ENCODE results near the gene TDRD9.
"Not testable (repeated sequence)": the region's sequence is repeated elsewhere in the genome, so short reads cannot be mapped to it uniquely, and the experiment has no call there.

The TDRD9 gene

DNA sequence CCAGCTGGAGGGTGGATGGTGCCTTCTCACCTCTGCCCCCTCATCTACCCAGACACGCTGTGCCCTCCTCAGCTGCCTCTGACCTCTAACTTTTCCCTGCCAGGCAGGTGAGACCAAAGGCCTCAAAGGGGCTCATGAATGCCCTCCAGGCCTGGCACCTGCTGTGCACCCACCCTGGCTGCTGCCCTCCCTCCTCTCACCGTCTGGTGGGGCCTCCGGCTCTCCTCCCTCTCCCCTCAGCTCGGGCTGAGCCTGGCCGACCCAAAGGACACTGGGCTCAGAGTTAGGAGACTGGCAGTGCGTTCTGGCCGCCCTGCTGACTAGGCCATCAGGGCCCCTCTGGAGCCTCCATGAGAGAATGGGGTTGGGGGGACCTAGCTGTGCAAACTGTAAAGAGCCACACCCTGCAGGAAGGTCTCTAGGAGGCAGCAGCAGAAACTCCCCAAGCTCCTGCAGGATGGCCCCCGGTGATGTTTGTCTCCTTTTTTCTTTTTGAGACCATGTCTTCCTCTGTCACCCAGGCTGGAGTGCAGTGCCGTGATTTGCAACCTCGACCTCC is 40.6 kb upstream of the TDRD9 start:
- no peak overlapping the region for H3K27ac ChIP-seq
- DNase-seq (ENCODE audit: low spot score), result peak; percentile 56
- H3K4me3 ChIP-seq, result no peak overlapping the region
- TF ChIP-seq, protein P1, sequence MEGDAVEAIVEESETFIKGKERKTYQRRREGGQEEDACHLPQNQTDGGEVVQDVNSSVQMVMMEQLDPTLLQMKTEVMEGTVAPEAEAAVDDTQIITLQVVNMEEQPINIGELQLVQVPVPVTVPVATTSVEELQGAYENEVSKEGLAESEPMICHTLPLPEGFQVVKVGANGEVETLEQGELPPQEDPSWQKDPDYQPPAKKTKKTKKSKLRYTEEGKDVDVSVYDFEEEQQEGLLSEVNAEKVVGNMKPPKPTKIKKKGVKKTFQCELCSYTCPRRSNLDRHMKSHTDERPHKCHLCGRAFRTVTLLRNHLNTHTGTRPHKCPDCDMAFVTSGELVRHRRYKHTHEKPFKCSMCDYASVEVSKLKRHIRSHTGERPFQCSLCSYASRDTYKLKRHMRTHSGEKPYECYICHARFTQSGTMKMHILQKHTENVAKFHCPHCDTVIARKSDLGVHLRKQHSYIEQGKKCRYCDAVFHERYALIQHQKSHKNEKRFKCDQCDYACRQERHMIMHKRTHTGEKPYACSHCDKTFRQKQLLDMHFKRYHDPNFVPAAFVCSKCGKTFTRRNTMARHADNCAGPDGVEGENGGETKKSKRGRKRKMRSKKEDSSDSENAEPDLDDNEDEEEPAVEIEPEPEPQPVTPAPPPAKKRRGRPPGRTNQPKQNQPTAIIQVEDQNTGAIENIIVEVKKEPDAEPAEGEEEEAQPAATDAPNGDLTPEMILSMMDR (IDR thresholded peaks at IDR 0.05), result no peak

DNA sequence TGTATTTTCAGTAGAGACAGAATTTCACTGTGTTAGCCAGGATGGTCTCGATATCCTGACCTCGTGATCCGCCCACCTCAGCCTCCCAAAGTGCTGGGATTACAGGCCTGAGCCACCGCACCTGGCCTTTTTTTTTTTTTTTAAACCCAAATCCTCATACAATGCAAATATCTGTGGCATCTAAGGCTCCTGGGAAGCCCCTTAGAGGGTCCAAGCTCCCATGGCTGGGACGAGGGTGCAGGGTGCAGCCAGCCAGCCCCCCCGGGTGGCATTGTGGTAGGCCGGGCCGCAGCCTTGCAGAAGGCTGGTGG is 39.3 kb upstream of the TDRD9 start:
- not testable (repeated sequence) for H3K4me3 ChIP-seq; DNase-seq (ENCODE audit: low spot score); H3K27ac ChIP-seq

DNA sequence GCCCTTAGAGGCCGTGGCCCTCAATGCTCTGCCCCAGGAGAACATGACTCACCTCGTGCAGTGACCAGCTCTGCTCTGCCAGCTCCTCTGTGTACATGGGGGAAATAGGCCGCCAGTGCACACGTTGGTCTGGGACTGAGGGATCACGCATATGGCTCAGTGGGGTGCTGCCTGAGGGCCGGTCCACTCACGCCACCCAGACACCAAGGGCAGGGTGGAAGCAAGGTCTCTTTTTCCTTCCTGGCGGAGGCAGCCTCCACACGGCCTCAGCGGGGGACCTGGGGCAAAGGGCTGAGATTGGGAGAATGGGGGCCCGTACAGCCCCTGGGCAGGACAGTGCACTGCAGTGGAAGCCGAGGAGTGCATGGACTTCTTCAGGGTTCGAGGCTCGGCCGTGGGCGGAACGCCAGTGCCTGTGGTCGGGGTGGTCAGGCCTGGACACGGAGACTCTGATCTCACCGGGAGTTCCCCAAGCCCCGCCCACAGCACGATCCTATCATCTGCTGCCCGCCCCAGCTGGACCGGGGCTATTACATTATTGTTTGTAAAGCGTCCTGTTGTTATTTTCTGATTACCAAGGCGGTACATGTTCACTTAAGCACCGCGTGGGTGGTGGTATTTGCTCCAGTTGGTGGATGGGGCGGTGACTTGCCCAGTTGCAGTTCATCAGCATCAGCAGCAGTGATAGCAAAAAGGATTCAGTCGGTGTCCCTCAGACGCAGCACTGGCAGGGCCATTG is 38.8 kb upstream of the TDRD9 start:
- no peak overlapping the region for H3K4me3 ChIP-seq
- H3K27ac ChIP-seq, result no peak overlapping the region
- TF ChIP-seq, protein P1 (IDR thresholded peaks at IDR 0.05), result no peak
- DNase-seq (ENCODE audit: low spot score), result peak; percentile 71

DNA sequence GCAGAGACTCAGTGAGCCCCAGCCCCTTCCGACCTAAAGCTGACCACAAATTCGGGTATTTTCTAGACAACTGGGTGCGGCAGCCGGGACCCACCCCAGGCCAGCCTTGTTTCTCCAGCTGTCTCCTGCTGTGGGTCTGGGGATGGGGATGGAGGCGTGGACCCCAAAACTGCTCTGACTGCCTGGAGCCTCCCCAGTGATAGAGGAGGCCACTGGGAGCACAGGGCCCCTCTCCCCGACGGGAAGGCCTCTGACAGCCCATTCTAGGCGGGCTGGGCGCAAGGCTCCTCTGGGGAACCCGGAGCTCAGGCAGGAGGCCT is 38.2 kb upstream of the TDRD9 start:
- TF ChIP-seq, protein P1 (IDR thresholded peaks at IDR 0.05), result no peak
- Histone ChIP-seq H3K4me3 (no peak overlapping the region), H3K27ac (no peak overlapping the region)
- DNase-seq (ENCODE audit: low spot score), result peak; percentile 67

DNA sequence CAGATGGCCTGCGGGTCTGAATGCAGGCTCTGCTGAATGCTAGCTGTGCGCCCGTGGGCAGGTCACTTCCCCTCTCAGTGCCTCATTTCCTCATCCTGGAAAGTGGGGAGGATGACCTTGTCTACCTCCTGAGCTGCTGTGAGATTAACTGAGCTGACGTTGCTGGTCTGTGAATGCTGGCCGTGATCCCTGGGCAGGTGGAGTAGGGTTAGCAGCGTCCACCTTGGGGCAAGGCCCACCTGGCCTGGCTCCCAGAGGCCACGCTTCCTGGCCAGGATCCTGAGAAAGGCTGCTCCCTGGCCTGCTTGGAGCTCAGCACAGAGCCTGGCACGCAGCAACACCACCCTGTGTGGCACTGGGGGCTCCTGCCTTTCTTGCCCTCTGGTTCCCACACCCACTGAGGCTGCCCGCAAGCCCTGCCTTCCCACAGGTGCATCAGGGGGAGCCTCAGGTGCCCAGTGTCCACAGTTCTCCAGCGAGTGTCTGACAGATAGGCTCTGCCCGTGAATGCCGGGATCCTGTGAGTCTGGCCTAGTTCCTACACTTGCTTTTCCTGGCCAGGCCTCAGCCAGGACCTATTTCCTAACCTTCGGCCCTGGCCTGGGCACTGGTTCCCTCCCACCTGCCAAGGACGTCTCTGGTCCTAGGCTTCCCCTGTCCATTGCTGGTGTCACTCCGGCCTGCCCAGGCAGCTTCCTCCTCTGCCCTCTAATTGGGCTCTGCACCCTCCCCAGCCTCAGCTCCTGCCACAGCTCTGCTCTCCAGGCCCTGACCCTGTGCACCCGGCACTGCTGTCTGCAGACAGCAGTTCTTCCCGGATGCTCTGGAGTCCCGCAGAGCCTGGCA is 37.2 kb upstream of the TDRD9 start:
- TF ChIP-seq, protein P1 (IDR thresholded peaks at IDR 0.05), result no peak
- DNase-seq (ENCODE audit: low spot score), result peak; percentile 64
- no peak overlapping the region for H3K4me3 ChIP-seq
- H3K27ac ChIP-seq, result peak overlapping the region in 1 of 2 donors; percentile 35

DNA sequence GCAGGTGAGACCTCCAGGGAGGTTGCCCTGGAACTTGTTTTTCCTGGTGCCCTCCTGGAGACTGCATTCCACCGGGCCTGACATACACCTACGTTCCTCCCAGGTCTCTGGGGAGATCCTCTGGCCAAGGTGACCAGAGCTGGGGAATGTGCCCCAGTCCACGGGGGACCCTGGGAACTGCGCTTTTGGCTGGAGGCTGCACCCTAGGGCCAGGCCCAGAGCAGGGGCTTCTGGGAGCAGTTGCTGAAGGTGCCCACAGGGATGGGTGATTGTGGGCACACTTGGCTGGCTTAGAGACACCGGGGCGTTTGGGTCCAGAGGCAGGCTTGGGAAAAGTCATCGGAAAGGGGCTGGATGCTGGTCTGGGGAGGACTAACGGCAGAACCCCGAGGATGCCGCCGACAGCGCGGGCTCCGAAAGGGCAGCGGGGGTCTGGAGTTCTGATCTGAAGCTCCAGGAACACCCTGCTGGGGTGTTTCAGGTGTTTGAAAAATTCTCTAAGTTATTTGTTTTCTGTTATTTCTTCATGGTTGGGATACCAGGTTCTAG is 36.5 kb upstream of the TDRD9 start:
- peak; percentile 67 for DNase-seq (ENCODE audit: low spot score)
- no peak overlapping the region for H3K4me3 ChIP-seq
- TF ChIP-seq, protein P1 (IDR thresholded peaks at IDR 0.05), result no peak
- no peak overlapping the region for H3K27ac ChIP-seq

DNA sequence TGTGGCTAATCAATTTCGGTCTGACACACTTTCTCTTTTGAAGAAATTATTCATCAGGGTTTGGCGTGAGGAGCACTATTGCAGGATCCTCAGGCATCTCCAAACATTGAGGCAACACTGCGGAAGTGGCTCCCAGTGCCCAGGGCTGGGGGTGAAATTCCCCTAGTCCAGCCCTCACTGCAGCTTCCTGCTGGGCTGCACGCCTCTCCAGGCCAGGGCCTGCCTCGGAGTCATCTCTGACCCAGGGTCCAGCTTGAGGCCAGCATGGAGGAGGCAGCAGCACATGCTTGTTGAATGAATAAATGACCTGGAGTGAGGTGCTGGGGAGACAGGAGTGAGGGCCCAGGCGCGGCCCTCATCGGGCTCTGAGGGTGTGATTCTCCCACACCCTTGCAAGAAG is 36.0 kb upstream of the TDRD9 start:
- no peak overlapping the region for H3K4me3 ChIP-seq
- peak; percentile 58 for DNase-seq (ENCODE audit: low spot score)
- H3K27ac ChIP-seq, result no peak overlapping the region
- TF ChIP-seq, protein P1 (IDR thresholded peaks at IDR 0.05), result no peak
